GM12872 (cell line): ENCODE measurements around the gene IMMP1L.

Source experiments
- TF ChIP-seq, protein P1 (sequence below): IDR thresholded peaks from 3 replicates; pipeline ENCODE4 v1.5.1; 2011; ENCODE audit warnings: low read depth, mild to moderate bottlenecking, low read length, moderate library complexity; ENCODE audit not compliant: insufficient read depth

Gene IMMP1L

DNA sequence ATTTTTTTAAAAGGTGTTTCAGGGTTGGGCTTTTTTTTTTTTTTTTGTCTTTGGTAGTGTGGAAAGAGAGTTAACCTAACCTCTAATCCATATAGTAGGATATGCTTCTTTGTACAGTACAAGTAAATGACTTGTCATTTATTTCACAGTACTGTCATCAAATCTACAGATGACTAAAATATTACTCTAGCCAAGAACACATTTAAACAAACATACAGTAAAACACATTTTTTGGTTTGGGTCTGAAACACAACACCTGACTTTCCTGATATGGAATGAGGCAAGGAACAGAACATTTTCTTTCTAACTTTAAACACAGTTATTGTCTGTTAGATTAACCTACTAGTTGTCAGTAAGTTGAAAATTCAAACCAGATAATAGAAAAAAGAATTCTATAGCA lies 68.1 kb downstream of the IMMP1L start:
- TF ChIP-seq, protein P1, sequence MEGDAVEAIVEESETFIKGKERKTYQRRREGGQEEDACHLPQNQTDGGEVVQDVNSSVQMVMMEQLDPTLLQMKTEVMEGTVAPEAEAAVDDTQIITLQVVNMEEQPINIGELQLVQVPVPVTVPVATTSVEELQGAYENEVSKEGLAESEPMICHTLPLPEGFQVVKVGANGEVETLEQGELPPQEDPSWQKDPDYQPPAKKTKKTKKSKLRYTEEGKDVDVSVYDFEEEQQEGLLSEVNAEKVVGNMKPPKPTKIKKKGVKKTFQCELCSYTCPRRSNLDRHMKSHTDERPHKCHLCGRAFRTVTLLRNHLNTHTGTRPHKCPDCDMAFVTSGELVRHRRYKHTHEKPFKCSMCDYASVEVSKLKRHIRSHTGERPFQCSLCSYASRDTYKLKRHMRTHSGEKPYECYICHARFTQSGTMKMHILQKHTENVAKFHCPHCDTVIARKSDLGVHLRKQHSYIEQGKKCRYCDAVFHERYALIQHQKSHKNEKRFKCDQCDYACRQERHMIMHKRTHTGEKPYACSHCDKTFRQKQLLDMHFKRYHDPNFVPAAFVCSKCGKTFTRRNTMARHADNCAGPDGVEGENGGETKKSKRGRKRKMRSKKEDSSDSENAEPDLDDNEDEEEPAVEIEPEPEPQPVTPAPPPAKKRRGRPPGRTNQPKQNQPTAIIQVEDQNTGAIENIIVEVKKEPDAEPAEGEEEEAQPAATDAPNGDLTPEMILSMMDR, result no peak

DNA sequence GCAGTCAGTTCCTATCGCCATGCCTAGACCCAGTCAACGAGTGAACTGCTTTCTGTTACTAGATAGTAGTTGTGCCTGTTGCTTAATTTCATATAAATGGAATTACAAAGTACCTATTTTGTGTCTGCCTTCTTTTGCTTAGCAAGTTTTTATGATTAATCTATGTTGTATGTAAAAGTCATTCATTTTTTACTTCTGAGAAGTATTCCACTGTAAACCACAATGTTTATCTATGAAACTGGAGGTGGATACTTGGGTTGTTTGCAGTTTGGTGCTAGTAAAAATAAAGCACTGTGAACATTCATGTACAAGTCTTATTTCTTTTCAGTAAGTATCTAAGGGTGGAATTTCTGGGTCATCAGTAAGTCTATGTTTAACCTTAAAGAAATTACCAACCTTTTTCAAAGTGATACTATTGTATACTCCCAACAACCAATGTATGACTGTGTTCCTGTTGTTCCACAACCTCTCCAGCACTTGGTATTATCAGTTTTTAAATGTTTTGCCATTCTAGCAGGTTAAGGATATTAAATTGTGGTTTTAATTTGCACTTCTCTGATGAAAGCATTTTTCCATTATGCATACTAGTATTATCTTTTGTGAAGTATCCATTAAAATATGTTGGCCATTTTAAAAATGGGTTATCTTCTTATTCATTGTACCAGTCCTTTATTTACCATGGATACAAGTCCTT lies 71.5 kb downstream of the IMMP1L start:
- TF ChIP-seq, protein P1, result no peak

- TF ChIP-seq, protein P1, result no peak
Measured at GRCh38 chr11:31433851-31434250, 75.6 kb downstream of the IMMP1L start.

DNA sequence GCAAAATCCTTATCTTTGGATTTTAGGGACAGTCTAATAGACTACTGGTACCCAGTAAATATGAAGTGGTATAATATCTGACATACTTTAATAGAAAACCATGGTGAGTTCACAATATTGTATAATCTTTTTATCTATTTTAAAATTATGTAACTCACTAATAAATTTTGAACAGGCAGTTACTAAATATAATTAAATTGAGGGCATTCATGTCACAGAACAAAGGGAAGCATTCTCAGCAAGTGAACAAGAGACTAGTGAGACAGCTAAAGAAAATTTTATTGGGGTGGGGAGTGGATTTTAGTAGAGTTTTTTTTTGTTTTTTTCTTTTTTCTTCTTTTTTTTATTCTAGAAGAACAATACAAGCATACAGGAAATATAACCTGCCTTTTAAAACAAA lies 84.8 kb downstream of the IMMP1L start:
- TF ChIP-seq, protein P1, result no peak

- TF ChIP-seq, protein P1, result no peak
Measured at GRCh38 chr11:31422703-31423102, 86.7 kb downstream of the IMMP1L start.

DNA sequence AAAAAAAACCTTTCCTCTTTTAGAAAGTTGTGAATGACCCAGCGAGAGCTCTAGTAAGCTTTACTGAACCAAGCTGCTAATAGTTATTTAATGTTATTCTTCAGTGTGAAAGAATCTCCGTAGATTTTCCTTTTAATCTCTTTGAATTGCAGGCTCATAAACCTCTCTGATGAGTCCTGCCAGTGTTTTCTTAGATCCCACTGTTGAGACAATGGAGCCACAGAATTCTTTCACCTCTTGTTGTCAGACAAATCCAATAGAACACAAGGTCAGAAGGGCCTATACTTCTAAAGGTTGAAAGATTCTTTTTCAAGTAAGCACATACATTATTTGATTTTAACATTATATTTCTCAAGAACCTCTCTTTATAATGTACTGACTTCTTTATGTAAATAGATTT lies 87.6 kb downstream of the IMMP1L start:
- TF ChIP-seq, protein P1, result no peak

DNA sequence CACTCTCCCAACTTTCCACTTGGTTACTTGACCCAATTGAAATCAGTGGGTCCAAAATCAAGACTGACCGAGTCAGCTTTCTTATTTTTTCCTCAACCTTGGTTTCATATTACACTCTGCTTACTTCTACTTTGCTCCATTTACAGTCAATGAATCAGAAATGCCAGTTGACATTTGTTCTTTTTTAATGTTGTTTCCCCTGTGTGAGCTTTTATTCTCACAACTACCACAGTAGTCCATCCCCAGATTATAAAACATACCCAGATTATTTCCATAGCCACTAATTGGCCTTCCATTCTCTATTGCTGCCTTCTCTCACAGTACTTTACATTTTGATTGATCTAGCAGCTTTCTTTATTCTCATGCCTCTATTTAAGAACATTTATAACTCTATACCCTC lies 89.8 kb downstream of the IMMP1L start:
- TF ChIP-seq, protein P1, result no peak
